Transverse colon (tissue), 4 donors: ENCODE results near the gene DMD.

Experiments
- EP300 ChIP-seq: sonication (generic); formaldehyde crosslinking; IDR thresholded peaks from one replicate; pipeline ENCODE4 v1.6.1; 2017; ENCODE audit warnings: antibody characterized with exemption, low read depth
- POLR2A ChIP-seq: fragments of 450-650 bp; IDR thresholded peaks from one replicate; pipeline ENCODE4 v1.6.1; 2016; ENCODE audit warnings: antibody characterized with exemption, mild to moderate bottlenecking, moderate library complexity
- POLR2AphosphoS5 ChIP-seq, 3 donors: sonication (generic); formaldehyde crosslinking; IDR thresholded peaks; one replicate each; pipeline ENCODE4 v1.6.1; 2016; ENCODE audit warnings: antibody characterized with exemption in 3 of 3
- TF ChIP-seq, protein P1 (sequence below), 5 experiments: fragments of 200-600 bp in 3 of 5; fragments of 450-650 bp in 2 of 5; sonication (generic) in 3 of 5; IDR thresholded peaks; 1 replicate in 2 of 5; 2 replicates in 3 of 5; pipeline ENCODE4 v1.5.1; 2016 to 2017; ENCODE audit warnings: antibody characterized with exemption in 5 of 5, inconsistent platforms in 3 of 5, mild to moderate bottlenecking in 2 of 5, moderate library complexity in 1 of 5

DNA sequence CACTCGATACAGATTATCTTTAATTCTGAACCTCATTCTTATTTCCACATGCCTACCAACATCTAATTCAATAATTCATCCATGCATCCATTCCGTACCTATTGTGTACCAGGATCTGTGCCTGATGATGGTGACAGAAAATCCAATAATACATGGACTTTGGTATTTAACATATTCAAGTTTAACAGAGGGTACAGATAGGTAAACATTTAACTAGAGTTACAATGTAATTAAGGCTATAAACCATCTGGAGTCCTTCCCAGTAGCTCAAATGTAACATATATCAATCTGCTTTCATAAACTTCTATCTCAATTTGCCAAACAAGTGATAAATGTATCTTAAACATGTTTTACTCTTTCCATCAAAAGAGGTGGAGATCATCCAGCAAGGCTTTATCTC is 1578.0 kb downstream of the DMD start:
- TF ChIP-seq, protein P1, sequence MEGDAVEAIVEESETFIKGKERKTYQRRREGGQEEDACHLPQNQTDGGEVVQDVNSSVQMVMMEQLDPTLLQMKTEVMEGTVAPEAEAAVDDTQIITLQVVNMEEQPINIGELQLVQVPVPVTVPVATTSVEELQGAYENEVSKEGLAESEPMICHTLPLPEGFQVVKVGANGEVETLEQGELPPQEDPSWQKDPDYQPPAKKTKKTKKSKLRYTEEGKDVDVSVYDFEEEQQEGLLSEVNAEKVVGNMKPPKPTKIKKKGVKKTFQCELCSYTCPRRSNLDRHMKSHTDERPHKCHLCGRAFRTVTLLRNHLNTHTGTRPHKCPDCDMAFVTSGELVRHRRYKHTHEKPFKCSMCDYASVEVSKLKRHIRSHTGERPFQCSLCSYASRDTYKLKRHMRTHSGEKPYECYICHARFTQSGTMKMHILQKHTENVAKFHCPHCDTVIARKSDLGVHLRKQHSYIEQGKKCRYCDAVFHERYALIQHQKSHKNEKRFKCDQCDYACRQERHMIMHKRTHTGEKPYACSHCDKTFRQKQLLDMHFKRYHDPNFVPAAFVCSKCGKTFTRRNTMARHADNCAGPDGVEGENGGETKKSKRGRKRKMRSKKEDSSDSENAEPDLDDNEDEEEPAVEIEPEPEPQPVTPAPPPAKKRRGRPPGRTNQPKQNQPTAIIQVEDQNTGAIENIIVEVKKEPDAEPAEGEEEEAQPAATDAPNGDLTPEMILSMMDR (IDR thresholded peaks at IDR 0.05): no peak
- TF ChIP-seq POLR2AphosphoS5 (IDR thresholded peaks at IDR 0.05): peak in 1 of 3 donors; percentile 9
- no peak for TF ChIP-seq POLR2A
- TF ChIP-seq EP300: no peak
